GM12878 (cell line): ENCODE data around the gene ZNF530. TPM values are rescaled to one million over a fixed set of nuclear protein-coding genes. Genes with fewer than 3 reads are reported as not detected.

Experiments used
- ATAC-seq: fragments of 200-7000 bp; cut with Tn5 transposase; 3 replicates; pipeline ENCODE4 v1.9.1; 2020; ENCODE audit warnings: mild to moderate bottlenecking, moderate library complexity
- BruUV-seq: library from RNA; stranded (reverse); fragments of 400-500 nt; replicated peaks from 2 replicates; lab custom pipeline; 2021; lab: Mats Ljungman, UMichigan
- CTCF ChIA-PET: fragments of 300-600 bp; sonication (Branson Sonifier 250); formaldehyde crosslinking; extraction: SDS; loops from one replicate; lab custom pipeline; 2021; ENCODE audit warnings: inconsistent platforms; lab: Yijun Ruan, JAX
- POLR2A ChIA-PET: fragments of 350-600 bp; formaldehyde crosslinking; extraction: SDS; loops from one replicate; lab custom pipeline; 2021; ENCODE audit warnings: inconsistent platforms; lab: Charles Lee
- RAD21 ChIA-PET: fragments of 300-600 bp; sonication (Branson Sonifier 250); formaldehyde crosslinking; loops from one replicate; lab custom pipeline; 2023; ENCODE audit warnings: antibody characterized with exemption; ENCODE audit not compliant: unreplicated experiment; lab: Charles Lee
- SMC1A ChIA-PET: fragments of 300-600 bp; sonication (Branson Sonifier 250); formaldehyde crosslinking; loops from one replicate; lab custom pipeline; 2023; ENCODE audit not compliant: unreplicated experiment, uncharacterized antibody; lab: Charles Lee
- DNase-seq: peaks from one replicate; pipeline ENCODE4 v3.0.0-alpha.2; 2011; ENCODE audit warnings: low read depth, low spot score
- FAIRE-seq: peaks from 3 replicates; lab custom pipeline; 2011; peaks lifted over from hg19 to GRCh38; lab: Jason Lieb, UNC
- H2AFZ ChIP-seq: 2 replicates; pipeline ENCODE4 v1.6.0; 2011; ENCODE audit warnings: low read depth, low read length, control low read depth; ENCODE audit not compliant: control insufficient read depth
- H3K27ac ChIP-seq: 2 replicates; pipeline ENCODE4 v1.5.1; 2011; ENCODE audit warnings: control low read depth; ENCODE audit not compliant: control insufficient read depth, insufficient read depth
- H3K27me3 ChIP-seq, 2 experiments: replicated peaks in 1 of 2; 2 replicates each; pipeline versions ENCODE4 v1.6.0 to v1.6.1; 2011; ENCODE audit warnings: low read length in 1 of 2; ENCODE audit not compliant: control insufficient read depth in 2 of 2, insufficient read depth in 2 of 2
- H3K36me3 ChIP-seq, 2 experiments: 2 replicates each; pipeline ENCODE4 v1.5.1; 2011; ENCODE audit warnings: low read length in 1 of 2; ENCODE audit not compliant: control insufficient read depth in 2 of 2, insufficient read depth in 2 of 2
- H3K4me1 ChIP-seq: 2 replicates; pipeline ENCODE4 v1.6.1; 2011; ENCODE audit warnings: mild to moderate bottlenecking, low read length, moderate library complexity, mixed read lengths; ENCODE audit not compliant: control insufficient read depth, insufficient read depth
- H3K4me2 ChIP-seq: 2 replicates; pipeline ENCODE4 v1.6.0; 2011; ENCODE audit warnings: control low read depth; ENCODE audit not compliant: control insufficient read depth, insufficient read depth
- H3K4me3 ChIP-seq: fragments of 200-600 bp; sonication (generic); 2 replicates; pipeline ENCODE4 v1.5.1; 2016
- H3K79me2 ChIP-seq: 2 replicates; pipeline ENCODE4 v1.6.0; 2011; ENCODE audit warnings: low read length; ENCODE audit not compliant: control insufficient read depth, insufficient read depth
- H3K9ac ChIP-seq: 2 replicates; pipeline ENCODE4 v1.8.0; 2011; ENCODE audit warnings: low read length, control low read depth, mixed read lengths; ENCODE audit not compliant: control insufficient read depth, insufficient read depth
- H3K9me3 ChIP-seq: replicated peaks from 3 replicates; pipeline ENCODE4 v1.5.1; 2011; ENCODE audit warnings: mild to moderate bottlenecking, low read length; ENCODE audit not compliant: control insufficient read depth, insufficient read depth
- H4K20me1 ChIP-seq: 2 replicates; pipeline ENCODE4 v1.6.0; 2011; ENCODE audit not compliant: control insufficient read depth, insufficient read depth
- ATF3 ChIP-seq: IDR thresholded peaks from 2 replicates; pipeline ENCODE4 v1.6.1; 2011; ENCODE audit warnings: low read depth, mild to moderate bottlenecking, low read length, moderate library complexity, borderline replicate concordance; ENCODE audit errors: extremely low read depth
- BACH1 ChIP-seq: fragments of 450-650 bp; IDR thresholded peaks from 2 replicates; pipeline ENCODE4 v1.6.1; 2017; ENCODE audit warnings: mild to moderate bottlenecking, borderline replicate concordance
- CREB1 ChIP-seq: IDR thresholded peaks from 2 replicates; pipeline ENCODE4 v1.6.1; 2012; ENCODE audit warnings: low read depth, mild to moderate bottlenecking, inconsistent platforms
- MEF2A ChIP-seq: IDR thresholded peaks from 2 replicates; pipeline ENCODE4 v1.6.1; 2011; ENCODE audit warnings: low read depth, mild to moderate bottlenecking, low read length, moderate library complexity; ENCODE audit not compliant: insufficient read depth
- MEF2B ChIP-seq: fragments of 450-650 bp; IDR thresholded peaks from 2 replicates; pipeline ENCODE4 v1.6.1; 2018; ENCODE audit warnings: mild to moderate bottlenecking, moderate library complexity; ENCODE audit not compliant: partially characterized antibody, poor library complexity, severe bottlenecking
- MXI1 ChIP-seq: fragments of 150-350 bp; IDR thresholded peaks from 2 replicates; pipeline ENCODE4 v1.6.1; 2011; ENCODE audit warnings: low read depth, mild to moderate bottlenecking, inconsistent platforms, low read length, improper control_type of control experiment
- NR2C2 ChIP-seq: IDR thresholded peaks from 2 replicates; pipeline ENCODE4 v1.6.1; 2011; ENCODE audit warnings: borderline replicate concordance, low read depth; ENCODE audit not compliant: control insufficient read depth, insufficient read length
- POLR2AphosphoS5 ChIP-seq: IDR thresholded peaks from 2 replicates; pipeline ENCODE4 v1.6.1; 2011; ENCODE audit warnings: mild to moderate bottlenecking, low read length, inconsistent platforms
- RFX5 ChIP-seq: IDR thresholded peaks from 2 replicates; pipeline ENCODE4 v1.6.1; 2011; ENCODE audit warnings: low read depth, low read length, improper control_type of control experiment
- SMAD1 ChIP-seq: fragments of 450-650 bp; IDR thresholded peaks from 2 replicates; pipeline ENCODE4 v1.6.1; 2018; ENCODE audit warnings: mild to moderate bottlenecking, low read depth; ENCODE audit not compliant: partially characterized antibody
- SP1 ChIP-seq: IDR thresholded peaks from one replicate; pipeline ENCODE4 v1.6.1; 2011; ENCODE audit warnings: low read depth, low read length
- SREBF2 ChIP-seq: IDR thresholded peaks from 2 replicates; pipeline ENCODE4 v1.6.1; 2012; ENCODE audit warnings: mild to moderate bottlenecking, low read length
- ZBTB40 ChIP-seq: fragments of 450-650 bp; IDR thresholded peaks from 2 replicates; pipeline ENCODE4 v1.6.1; 2016; ENCODE audit warnings: mild to moderate bottlenecking, moderate library complexity, borderline replicate concordance
- ZNF384 ChIP-seq: IDR thresholded peaks from 2 replicates; pipeline ENCODE4 v1.6.1; 2012; ENCODE audit warnings: low read depth, mild to moderate bottlenecking, low read length, improper control_type of control experiment, borderline replicate concordance
- in situ Hi-C: fragments of 300-500 bp; cut with MboI; formaldehyde crosslinking; loops from 9 replicates; pipeline ENCODE4 v1.14.3; 2018; ENCODE audit warnings: mixed read lengths
- intact Hi-C: fragments of 100-400 bp; cut with micrococcal nuclease; formaldehyde crosslinking; loops from one replicate; pipeline ENCODE4 v1.14.2; 2022; ENCODE audit not compliant: unreplicated experiment
- polyA plus RNA-seq, 11 experiments: library from polyadenylated mRNA; depleted of rRNA in 4 of 11; unstranded in 6 of 11; stranded (reverse) in 5 of 11; fragments of >200 nt; fragmentation: Nextera tagmentation in 4 of 11; fragmentation: Illumina TruSeq in 1 of 11; extraction: Ambion mirVana in 4 of 11; extraction: Trizol in 1 of 11; gene quantifications; 1 replicate in 1 of 11; 2 replicates in 10 of 11; pipeline versions ENCODE4 v1.2.1 to v1.2.3, GENCODE V29; 2011 to 2016; ENCODE audit warnings: inconsistent platforms in 2 of 11, missing spikeins in 2 of 11, low read depth in 1 of 11
- total RNA-seq, 4 experiments: library from RNA; depleted of rRNA in 3 of 4; stranded (reverse); fragments of >200 nt in 3 of 4; fragmentation: Illumina TruSeq in 1 of 4; extraction: Trizol in 1 of 4; gene quantifications; 2 replicates each; pipeline versions ENCODE4 v1.2.1 to v1.2.3, GENCODE V29; 2013 to 2021
- TF ChIP-seq, protein P1 (sequence below): IDR thresholded peaks from 2 replicates; pipeline ENCODE4 v1.6.1; 2012; ENCODE audit warnings: mild to moderate bottlenecking, low read depth, low read length

ZNF530 gene
- total and polyA plus RNA-seq, 10 of the 15 experiments (the other 5 are each of a cell fraction or from before 2014, with no cell fraction given), result 1.9 to 9.3 (median 6.6) TPM

- H3K79me2 ChIP-seq, result peaks cover 6% of the 10 kb centered on the region
- ChIA-PET CTCF (no interaction called here), POLR2A (interaction anchor here (0.6 kb wide), 1 partner anchor 173 kb away, joined by 4 read pairs; no protein-coding TSS in a partner anchor), SMC1A (no interaction called here), RAD21 (no interaction called here)
- H3K4me1 ChIP-seq, result peaks cover 3% of the 10 kb centered on the region; the same call in 1 of the 2 replicates
- no peaks in the 10 kb centered on the region for H3K27me3 ChIP-seq
- no peak overlapping the region for H3K4me3 ChIP-seq
- ATAC-seq (no peak), DNase-seq (no peak), FAIRE-seq (no peak)
- H2AFZ ChIP-seq, result no peak overlapping the region
- no TSS peak for BruUV-seq
- no peaks in the 10 kb centered on the region for H4K20me1 ChIP-seq
- in situ Hi-C loops, result no loop called here
- peaks cover 56% of the 10 kb centered on the region for H3K9me3 ChIP-seq
- TF ChIP-seq SMAD1 (no peak), SP1 (no peak), SREBF2 (no peak), ZBTB40 (no peak), POLR2AphosphoS5 (no peak), NR2C2 (no peak), ATF3 (no peak), CREB1 (no peak), MXI1 (no peak), MEF2A (no peak), RFX5 (no peak), MEF2B (no peak), ZNF384 (no peak), BACH1 (no peak)
- TF ChIP-seq, protein P1, sequence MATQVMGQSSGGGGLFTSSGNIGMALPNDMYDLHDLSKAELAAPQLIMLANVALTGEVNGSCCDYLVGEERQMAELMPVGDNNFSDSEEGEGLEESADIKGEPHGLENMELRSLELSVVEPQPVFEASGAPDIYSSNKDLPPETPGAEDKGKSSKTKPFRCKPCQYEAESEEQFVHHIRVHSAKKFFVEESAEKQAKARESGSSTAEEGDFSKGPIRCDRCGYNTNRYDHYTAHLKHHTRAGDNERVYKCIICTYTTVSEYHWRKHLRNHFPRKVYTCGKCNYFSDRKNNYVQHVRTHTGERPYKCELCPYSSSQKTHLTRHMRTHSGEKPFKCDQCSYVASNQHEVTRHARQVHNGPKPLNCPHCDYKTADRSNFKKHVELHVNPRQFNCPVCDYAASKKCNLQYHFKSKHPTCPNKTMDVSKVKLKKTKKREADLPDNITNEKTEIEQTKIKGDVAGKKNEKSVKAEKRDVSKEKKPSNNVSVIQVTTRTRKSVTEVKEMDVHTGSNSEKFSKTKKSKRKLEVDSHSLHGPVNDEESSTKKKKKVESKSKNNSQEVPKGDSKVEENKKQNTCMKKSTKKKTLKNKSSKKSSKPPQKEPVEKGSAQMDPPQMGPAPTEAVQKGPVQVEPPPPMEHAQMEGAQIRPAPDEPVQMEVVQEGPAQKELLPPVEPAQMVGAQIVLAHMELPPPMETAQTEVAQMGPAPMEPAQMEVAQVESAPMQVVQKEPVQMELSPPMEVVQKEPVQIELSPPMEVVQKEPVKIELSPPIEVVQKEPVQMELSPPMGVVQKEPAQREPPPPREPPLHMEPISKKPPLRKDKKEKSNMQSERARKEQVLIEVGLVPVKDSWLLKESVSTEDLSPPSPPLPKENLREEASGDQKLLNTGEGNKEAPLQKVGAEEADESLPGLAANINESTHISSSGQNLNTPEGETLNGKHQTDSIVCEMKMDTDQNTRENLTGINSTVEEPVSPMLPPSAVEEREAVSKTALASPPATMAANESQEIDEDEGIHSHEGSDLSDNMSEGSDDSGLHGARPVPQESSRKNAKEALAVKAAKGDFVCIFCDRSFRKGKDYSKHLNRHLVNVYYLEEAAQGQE, result no peak
- no peak overlapping the region for H3K9ac ChIP-seq
- no peak overlapping the region for H3K4me2 ChIP-seq
- intact Hi-C loops, result no loop called here
- no peak overlapping the region for H3K27ac ChIP-seq
- peaks cover 2 to 24% of the 10 kb centered on the region in 2 experiments for H3K36me3 ChIP-seq
Measured at GRCh38 chr19:57576661-57577060, 23.0 kb upstream of the ZNF530 start.
